GM15510 (cell line): Measurements from ENCODE around the gene CNN3.

Experiments
- POLR2A ChIP-seq: IDR thresholded peaks from 3 replicates; pipeline ENCODE4 v1.6.1; 2011; ENCODE audit warnings: borderline replicate concordance; ENCODE audit not compliant: insufficient read length; ENCODE audit errors: extremely low read depth

The CNN3 gene

DNA sequence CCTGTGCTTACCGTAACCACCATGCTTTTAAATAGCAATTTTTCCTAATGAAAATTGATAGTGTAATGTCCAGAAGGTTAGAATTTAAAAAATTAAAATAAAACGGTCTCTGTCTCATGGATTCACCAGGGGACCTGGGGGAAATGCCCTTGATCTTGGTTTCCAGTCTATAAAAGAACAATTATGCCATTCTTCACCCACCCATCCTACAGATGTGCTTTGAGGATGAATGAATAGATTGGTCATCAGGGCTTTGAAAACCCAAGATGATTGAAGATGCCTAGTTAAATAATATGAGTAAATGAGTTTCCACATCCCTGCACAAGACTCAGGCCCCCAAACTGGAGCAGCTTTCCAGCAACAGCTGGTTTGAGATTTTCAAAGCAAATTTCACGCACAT lies 38.7 kb downstream of the CNN3 start:
- TF ChIP-seq POLR2A: no peak

DNA sequence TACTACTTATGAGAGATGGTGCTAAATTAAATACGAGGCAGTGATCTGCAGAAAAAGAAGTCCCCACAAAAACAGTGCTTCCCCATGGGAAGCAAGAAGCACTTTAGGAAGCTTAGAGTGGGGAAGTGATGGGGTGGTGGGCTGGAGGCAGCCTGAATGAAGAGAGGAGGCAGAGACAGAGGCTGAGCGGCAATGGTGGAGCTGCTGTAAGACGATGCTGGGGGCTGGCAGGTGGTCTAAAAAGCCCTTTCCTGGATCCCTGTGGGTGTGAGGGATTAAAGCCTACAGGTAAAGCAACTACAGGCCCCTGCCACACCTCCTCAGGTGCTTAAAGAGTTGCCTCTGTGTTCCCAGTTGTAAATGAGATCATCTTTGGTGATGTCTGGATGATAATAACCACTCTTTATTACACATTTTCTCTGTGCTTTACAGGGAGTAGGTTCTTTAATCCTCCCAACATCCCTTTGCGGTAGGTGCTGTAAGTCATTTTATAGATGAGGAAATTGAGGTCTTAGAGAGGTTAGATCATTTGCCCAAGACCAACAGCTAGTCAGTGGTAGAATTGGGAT lies 39.2 kb downstream of the CNN3 start:
- TF ChIP-seq POLR2A: no peak

DNA sequence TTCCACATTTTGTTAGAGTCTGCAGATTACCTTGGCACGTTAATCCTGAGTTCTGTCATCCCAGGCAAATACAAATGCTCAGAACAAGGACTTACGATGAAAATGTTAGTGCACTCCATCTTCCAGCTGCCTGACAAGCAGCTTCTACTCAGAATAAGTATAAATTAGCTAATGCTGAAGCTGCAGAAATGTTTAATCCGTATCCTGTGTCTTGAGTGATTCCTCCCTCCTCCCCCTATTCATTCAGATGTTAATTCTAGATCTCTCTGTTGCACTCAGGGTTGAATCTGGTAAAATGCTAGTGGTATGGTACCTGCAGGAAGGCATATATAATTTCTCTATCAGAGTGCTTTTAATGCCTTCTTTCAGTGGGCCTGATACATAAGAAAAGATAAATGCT lies 39.8 kb downstream of the CNN3 start:
- TF ChIP-seq POLR2A: no peak

DNA sequence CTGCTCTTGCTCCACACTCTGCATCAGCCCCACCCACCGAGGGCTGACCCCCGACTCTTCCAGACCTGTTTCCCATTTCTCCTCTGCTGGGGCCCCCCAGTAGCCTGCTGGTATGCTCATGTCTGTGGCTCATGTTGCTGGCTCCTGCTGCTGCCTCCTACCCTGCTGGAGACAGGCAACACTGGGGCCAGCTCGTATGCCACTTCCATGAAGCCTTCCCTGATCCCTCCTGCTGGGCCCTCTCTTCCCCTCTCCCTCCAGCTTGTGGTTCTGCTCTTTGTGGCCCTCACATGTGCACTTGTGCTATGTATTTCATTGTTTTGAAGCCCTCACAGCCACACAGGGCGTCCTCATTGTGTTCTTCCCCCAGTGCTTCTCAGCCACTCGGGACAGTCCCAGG lies 40.5 kb downstream of the CNN3 start:
- TF ChIP-seq POLR2A: no peak

DNA sequence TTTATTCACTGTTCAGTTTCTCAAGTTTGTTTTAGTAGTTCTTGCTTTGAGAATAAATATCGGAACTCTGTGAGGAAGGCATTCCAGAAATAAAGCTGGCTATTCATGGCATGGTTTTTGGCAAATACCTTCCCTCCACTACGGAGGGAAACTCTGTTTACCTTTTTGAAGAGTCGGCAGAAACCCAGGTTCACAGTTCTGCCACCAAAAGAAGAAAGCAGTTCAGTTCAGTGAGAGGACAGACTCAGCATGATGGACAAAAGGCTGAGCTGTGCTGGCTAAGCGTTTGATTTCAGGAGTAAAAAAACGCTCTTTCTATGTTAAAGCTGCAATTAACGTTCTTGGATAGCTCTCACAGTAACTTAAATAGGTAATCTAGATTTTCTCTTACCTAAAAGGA lies 42.4 kb downstream of the CNN3 start:
- TF ChIP-seq POLR2A: no peak

DNA sequence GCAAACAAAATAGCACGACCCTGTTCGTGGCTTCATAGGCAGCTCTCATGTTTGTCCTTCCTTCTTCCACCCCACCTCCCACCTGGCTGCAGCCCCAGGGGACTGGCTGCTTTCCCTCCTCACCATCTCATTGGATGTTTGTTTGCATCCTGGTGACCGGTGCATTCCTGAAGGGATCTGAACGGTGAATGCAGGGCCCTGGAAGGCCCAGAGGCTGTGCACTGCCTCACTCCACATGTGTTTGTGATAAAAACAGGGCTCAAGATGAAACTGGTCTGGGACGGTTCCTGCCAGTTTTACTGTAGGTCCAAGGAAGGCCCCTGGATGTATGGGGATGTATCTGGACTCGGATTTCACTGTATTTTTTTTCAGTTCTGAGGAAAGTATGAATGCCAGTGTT lies 42.8 kb downstream of the CNN3 start:
- no peak for TF ChIP-seq POLR2A

DNA sequence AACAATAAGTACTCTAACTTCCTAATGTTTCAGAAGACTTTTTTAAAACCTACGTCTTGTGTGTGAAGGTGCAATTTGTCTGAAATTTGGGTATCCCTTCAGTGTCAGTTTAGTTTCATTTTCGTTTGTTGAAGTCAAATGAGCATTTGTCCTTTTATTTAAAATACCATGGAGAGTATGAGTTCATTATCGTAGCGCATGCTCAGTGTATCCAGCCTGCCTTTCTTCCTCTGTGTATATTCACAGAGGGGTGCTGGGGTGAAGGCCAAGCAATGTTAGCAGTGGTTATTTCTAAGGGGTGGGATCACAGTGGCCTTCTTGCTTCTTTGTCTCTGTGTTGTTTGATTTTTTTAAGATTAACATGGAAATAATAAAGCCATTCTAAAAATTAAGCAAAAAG lies 43.2 kb downstream of the CNN3 start:
- no peak for TF ChIP-seq POLR2A

DNA sequence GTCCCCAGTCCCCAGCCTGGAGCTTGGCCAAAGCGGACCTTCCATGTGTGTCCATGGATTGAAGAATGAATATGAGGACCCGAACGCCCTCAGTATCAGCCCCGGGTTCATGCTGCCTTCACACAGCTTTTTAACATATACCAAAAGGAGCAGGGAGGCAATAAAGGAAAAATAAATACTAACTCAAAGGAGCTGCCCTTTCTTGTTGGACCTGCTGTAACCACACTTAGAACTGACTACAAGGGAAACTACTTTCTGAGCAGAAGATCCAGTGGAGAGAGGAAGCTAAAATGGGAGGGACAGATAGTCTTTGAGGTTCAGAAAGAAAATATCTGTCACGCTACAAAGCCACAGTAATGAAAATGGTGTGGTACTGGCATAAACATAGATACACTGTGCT lies 48.6 kb downstream of the CNN3 start:
- no peak for TF ChIP-seq POLR2A

DNA sequence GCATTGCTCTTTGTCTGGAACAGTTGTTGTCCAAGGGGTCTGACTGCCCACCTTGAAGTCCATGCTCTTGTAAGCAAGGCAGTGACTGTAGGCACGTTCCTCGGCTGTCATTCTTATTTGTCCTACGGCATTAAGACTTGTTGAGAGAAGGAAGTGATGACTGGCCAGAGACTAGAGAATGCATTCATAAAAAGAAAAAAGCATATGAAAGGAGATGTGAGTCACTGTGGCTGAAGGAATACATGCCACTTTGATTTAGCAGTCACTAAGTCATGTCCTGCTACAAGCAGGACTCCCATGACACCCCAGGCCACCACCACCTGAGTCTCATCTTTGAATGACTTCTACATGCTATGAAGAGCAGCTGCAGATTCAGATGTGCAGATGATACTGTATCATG lies 50.5 kb downstream of the CNN3 start:
- TF ChIP-seq POLR2A: no peak

DNA sequence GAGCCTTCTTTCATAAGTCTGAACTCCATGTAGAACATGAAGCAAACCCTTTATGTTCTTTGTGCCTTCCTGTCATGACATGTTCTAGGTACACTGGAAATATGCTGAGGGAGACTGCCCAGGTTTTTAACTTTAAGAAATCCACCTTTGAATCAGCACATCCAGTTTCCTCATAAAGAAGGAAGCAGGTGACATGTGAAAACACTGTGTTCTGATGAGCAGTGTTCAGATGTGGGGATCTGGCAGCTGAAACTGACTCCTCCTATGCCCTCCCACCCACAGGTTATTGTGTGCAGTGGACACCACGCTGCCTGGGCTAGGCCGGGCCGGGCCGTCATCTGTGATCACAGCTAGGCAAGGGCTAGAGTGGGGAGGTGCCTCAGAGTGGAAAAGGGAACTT lies 51.1 kb downstream of the CNN3 start:
- no peak for TF ChIP-seq POLR2A

DNA sequence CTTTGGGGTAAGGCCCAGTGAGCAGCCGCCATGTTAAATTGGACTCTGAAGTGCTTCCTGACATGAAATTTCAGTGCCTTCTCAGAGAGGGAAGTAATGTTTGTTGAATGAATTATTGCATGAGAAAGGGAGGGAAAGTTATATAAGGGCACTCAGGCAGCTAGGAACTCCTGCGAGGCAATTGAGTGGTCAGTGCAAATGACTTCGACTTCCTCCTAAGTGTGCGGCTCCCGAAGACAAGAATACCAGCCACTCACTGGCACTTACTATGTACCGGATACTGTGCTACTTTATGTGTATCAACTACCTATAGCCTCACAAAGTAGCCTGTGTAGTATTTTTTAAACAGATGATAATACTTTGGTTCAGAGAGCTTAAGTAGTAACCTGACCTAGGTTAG lies 52.5 kb downstream of the CNN3 start:
- no peak for TF ChIP-seq POLR2A

DNA sequence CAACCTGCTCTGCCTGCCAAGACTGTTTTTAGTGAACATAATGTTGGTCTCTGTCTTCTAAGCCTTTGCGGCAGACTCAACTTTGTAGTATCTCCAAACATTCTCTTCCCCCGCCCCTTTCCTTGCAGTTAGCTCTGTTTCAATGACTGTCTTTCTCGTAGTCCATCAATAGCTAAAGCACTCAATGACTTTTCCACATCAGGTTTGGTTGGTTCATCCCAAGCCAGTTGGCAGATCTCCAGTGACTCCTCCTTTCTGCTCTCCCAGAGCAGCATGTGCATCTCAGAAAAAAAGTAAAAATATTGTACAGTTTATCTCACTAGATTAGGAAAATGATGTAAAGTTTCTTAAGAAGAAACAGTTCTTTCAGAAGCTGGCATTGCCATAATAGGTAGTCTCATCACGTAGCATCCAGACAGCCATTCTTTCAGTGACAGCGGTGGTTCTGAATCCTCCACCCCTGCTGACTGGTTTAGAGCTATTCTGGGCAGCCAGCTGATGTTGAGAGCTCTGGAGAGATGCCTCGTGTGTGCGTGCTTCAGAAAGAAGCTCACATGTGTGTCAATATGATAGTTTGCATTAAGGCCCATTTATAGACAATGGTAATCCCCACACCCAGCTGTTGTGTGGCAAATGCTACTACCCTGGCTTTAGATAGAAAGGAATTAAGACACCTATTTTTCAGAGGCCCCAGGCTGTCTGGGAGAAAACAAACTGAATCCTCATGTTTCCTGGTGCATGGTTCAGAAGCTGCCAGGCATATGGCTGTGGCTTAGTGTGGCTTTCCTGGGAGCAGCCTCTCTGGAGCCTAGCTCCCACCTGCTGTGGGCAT lies 53.2 kb downstream of the CNN3 start:
- no peak for TF ChIP-seq POLR2A

DNA sequence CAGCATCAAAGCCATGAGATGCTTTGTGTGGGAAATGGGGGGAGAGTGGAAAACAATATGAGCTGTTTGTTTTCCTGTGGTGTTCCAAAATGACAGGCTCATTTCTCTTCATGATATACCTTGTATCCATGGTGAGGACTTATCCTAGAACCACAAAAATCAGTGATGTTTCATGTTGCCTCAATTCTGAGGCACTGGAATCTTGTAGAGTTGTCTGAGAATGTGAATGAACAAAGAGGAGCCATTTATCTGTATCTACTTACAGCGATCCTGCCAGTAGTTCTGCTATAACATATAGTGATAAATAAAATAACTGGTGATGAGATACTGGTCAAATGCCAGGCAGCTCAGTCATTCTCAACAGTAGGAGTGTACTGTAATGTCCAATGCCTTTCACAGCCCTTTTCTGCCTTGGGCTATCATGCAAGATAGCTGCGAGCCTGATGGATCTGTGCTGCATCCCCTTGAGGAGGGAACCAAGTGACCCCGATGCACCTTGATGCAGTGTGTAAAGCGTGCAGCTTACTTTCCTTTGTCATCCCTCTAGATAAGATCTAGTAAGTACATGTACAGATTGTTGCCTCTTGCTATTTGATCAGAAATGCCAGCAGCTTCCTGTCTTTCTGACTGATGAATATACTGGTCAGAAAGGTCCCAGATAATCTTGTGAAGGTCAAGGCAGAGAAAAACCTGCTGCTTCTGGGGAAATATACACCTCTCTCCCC lies 54.0 kb downstream of the CNN3 start:
- TF ChIP-seq POLR2A: no peak

DNA sequence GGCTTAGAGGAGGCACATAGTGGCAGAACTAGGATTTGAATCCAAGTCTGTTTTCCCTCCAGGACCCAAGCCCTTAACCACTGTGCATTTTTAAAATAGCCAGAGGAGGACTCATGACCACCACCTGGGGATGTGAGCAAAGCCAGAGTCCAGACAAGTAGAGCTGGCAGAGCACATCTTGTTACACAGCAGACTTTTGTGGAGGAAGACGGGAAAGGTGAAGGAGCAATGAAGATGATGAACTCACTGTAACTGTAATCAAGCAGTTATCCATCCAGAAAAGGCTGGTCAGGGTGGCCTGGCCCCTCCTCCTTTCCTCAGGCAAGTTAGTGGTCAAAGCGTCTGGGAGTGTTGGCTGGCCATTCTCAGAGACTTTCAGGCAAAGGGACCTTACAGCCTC lies 55.9 kb downstream of the CNN3 start:
- TF ChIP-seq POLR2A: no peak

DNA sequence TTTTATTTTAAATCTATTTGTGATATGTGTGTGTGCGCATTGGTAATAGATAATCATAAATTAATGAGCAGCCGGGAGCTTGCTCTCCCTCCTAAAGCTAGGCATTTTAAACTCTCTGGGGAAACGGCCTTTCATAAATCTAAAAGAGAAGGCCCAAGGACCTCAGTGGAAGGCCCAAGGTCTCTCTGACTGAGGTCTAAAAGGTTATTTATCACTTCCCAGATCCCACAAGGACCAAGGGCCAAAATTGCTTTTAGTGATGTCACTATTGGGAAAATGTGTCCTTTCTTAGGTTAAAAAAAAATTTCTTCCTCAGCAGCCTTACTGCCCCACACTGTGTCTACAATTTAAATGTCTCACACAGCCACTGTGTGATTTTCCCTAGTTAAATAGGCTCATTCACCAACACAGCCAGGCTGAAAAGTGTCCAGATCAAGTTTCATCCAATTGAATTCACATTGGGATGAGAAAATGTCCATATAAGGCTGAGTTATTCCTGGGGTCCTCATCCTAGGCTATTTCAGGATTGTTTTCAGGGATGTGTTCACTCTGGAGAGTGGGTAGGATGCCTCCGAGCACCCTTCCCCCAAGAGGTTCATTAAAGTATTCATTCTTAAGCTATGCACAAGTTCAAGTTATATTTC lies 60.6 kb downstream of the CNN3 start:
- TF ChIP-seq POLR2A: no peak
